ENCODE measurements around the gene MAPK1.

DNA sequence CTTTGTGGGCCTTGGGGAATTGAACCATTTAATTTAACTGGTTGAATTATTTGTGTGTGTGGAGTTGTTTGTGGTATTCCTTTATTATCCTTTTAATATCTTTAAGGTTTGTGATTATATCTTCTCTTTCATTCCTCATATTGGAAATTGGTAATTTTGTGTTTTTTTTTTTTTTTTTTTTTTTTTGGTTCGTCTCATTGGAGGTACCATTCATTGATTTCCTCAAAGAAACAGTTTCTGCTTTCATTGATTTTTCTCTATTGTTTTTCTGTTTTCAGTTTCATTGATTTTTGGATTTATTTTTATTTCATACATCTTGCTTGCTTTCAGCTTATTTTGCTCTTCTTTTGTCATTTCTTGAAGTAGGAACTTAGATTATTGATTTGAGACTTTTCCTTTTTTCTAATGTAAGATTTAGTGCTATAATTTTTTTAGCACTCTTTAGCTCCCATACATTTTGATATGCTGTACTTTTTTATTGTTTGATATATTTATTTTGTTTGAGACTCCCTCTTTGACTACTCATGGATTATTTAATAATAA is 31.0 kb upstream of the MAPK1 start:
- no peak for TF ChIP-seq EP300 (IDR thresholded peaks at IDR 0.05; ENCODE audit: low read length)
- TF ChIP-seq, protein P1, sequence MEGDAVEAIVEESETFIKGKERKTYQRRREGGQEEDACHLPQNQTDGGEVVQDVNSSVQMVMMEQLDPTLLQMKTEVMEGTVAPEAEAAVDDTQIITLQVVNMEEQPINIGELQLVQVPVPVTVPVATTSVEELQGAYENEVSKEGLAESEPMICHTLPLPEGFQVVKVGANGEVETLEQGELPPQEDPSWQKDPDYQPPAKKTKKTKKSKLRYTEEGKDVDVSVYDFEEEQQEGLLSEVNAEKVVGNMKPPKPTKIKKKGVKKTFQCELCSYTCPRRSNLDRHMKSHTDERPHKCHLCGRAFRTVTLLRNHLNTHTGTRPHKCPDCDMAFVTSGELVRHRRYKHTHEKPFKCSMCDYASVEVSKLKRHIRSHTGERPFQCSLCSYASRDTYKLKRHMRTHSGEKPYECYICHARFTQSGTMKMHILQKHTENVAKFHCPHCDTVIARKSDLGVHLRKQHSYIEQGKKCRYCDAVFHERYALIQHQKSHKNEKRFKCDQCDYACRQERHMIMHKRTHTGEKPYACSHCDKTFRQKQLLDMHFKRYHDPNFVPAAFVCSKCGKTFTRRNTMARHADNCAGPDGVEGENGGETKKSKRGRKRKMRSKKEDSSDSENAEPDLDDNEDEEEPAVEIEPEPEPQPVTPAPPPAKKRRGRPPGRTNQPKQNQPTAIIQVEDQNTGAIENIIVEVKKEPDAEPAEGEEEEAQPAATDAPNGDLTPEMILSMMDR (IDR thresholded peaks at IDR 0.05 in 2 of 3, conservative IDR thresholded peaks at IDR 0.05 in 1 of 3; ENCODE audit: insufficient read depth in 2 of 3, low read depth in 1 of 3, low read length in 3 of 3): no peak
- TF ChIP-seq, protein P2, sequence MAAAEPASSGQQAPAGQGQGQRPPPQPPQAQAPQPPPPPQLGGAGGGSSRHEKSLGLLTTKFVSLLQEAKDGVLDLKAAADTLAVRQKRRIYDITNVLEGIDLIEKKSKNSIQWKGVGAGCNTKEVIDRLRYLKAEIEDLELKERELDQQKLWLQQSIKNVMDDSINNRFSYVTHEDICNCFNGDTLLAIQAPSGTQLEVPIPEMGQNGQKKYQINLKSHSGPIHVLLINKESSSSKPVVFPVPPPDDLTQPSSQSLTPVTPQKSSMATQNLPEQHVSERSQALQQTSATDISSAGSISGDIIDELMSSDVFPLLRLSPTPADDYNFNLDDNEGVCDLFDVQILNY (CRISPR knock-in tag; IDR thresholded peaks at IDR 0.05): no peak
- TF ChIP-seq CREB1 (IDR thresholded peaks at IDR 0.05): no peak
- no peak for TF ChIP-seq CREB1 (CRISPR knock-in tag; IDR thresholded peaks at IDR 0.05)
- TF ChIP-seq ETV6 (IDR thresholded peaks at IDR 0.05; ENCODE audit: borderline replicate concordance in 1 of 2, low read depth in 2 of 2, low read length in 1 of 2): no peak
- no peak for TF ChIP-seq ETV6 (CRISPR knock-in tag; IDR thresholded peaks at IDR 0.05; ENCODE audit: borderline replicate concordance)
- no peak for TF ChIP-seq MTA3 (IDR thresholded peaks at IDR 0.05; ENCODE audit: borderline replicate concordance)
- TF ChIP-seq FIP1L1 (IDR thresholded peaks at IDR 0.05; ENCODE audit: low read depth, low read length, poor library complexity, severe bottlenecking): no peak
